IMR-90 (cell line): Measurements from ENCODE around the gene RPS15. TPM values are rescaled to one million over a fixed set of nuclear protein-coding genes. Genes with fewer than 3 reads are reported as not detected.

ENCODE experiments used
- ATAC-seq: fragments of 200-7000 bp; cut with Tn5 transposase; 2 replicates; pipeline ENCODE4 v1.9.1; 2020; ENCODE audit warnings: low read depth, mild to moderate bottlenecking, moderate library complexity
- Bru-seq: library from RNA; stranded (reverse); fragments of 400-500 nt; gene quantifications from one replicate; lab custom pipeline; 2021; lab: Mats Ljungman, UMichigan
- BruChase-seq, 2 experiments: library from RNA; stranded (reverse); fragments of 400-500 nt; gene quantifications; one replicate each; lab custom pipeline; 2021; lab: Mats Ljungman, UMichigan
- BruUV-seq: library from RNA; stranded (reverse); fragments of 400-500 nt; replicated peaks from 2 replicates; lab custom pipeline; 2021; lab: Mats Ljungman, UMichigan
- CTCF ChIA-PET: fragments of 300-600 bp; formaldehyde crosslinking; extraction: SDS; loops from one replicate; lab custom pipeline; 2021; ENCODE audit warnings: antibody characterized with exemption; lab: Yijun Ruan, JAX
- POLR2A ChIA-PET: fragments of 300-600 bp; sonication (Branson Sonifier 250); formaldehyde crosslinking; loops from one replicate; lab custom pipeline; 2022; ENCODE audit warnings: antibody characterized with exemption; ENCODE audit not compliant: unreplicated experiment; lab: Charles Lee
- DNase-seq: peaks from one replicate; pipeline ENCODE4 v3.0.0; 2013
- H2AFZ ChIP-seq: replicated peaks from 2 replicates; pipeline ENCODE3; 2013; ENCODE audit warnings: low read length, mild to moderate bottlenecking; ENCODE audit not compliant: poor library complexity
- H2AK5ac ChIP-seq: 2 replicates; pipeline ENCODE4 v1.6.1; 2013; ENCODE audit warnings: low read depth, low read length, inconsistent platforms
- H2AK9ac ChIP-seq: replicated peaks from 2 replicates; pipeline ENCODE3; 2013; ENCODE audit warnings: mild to moderate bottlenecking, low read depth, low read length, moderate library complexity; ENCODE audit not compliant: poor library complexity
- H2BK120ac ChIP-seq: 2 replicates; pipeline ENCODE4 v1.6.1; 2013; ENCODE audit warnings: low read depth, low read length, inconsistent platforms
- H2BK15ac ChIP-seq: 3 replicates; pipeline ENCODE4 v1.6.1; 2013; ENCODE audit warnings: low read depth, low read length, inconsistent platforms
- H2BK20ac ChIP-seq: 2 replicates; pipeline ENCODE4 v1.6.1; 2013; ENCODE audit warnings: low read depth, mild to moderate bottlenecking, inconsistent platforms, low read length, moderate library complexity
- H2BK5ac ChIP-seq: 2 replicates; pipeline ENCODE4 v1.6.1; 2013; ENCODE audit warnings: mild to moderate bottlenecking, low read depth, low read length, inconsistent platforms; ENCODE audit not compliant: poor library complexity, severe bottlenecking
- H3K14ac ChIP-seq: replicated peaks from 2 replicates; pipeline ENCODE4 v1.6.1; 2013; ENCODE audit warnings: low read depth, low read length, inconsistent platforms
- H3K18ac ChIP-seq: 2 replicates; pipeline ENCODE4 v1.6.1; 2013; ENCODE audit warnings: low read depth, low read length, control low read depth
- H3K23ac ChIP-seq: 2 replicates; pipeline ENCODE4 v1.6.1; 2013; ENCODE audit warnings: low read depth, low read length, inconsistent platforms
- H3K27ac ChIP-seq: 2 replicates; pipeline ENCODE4 v1.5.1; 2013; ENCODE audit warnings: mild to moderate bottlenecking, control low read depth, low read length; ENCODE audit not compliant: insufficient read depth
- H3K27me3 ChIP-seq: 2 replicates; pipeline ENCODE4 v1.6.1; 2013; ENCODE audit warnings: low read length; ENCODE audit not compliant: control insufficient read depth, insufficient read depth
- H3K36me3 ChIP-seq: 2 replicates; pipeline ENCODE4 v1.6.1; 2013; ENCODE audit warnings: low read length, mixed read lengths; ENCODE audit not compliant: control insufficient read depth, insufficient read depth
- H3K4ac ChIP-seq: 2 replicates; pipeline ENCODE4 v1.6.1; 2013; ENCODE audit warnings: low read depth, low read length, inconsistent platforms
- H3K4me1 ChIP-seq: 2 replicates; pipeline ENCODE4 v1.6.1; 2013; ENCODE audit warnings: low read length, mixed read lengths; ENCODE audit not compliant: control insufficient read depth, insufficient read depth
- H3K4me2 ChIP-seq: 2 replicates; pipeline ENCODE4 v1.6.1; 2013; ENCODE audit warnings: low read depth, mild to moderate bottlenecking, control low read depth, low read length, moderate library complexity
- H3K4me3 ChIP-seq: 2 replicates; pipeline ENCODE4 v1.5.1; 2013; ENCODE audit warnings: low read depth, mild to moderate bottlenecking, control low read depth, low read length, moderate library complexity; ENCODE audit not compliant: insufficient read depth
- H3K56ac ChIP-seq: 2 replicates; pipeline ENCODE4 v1.6.1; 2013; ENCODE audit warnings: low read length, inconsistent platforms; ENCODE audit not compliant: insufficient read depth; ENCODE audit errors: extremely low read depth
- H3K79me1 ChIP-seq, 2 experiments: 2 replicates each; pipeline ENCODE4 v1.6.1; 2013; ENCODE audit warnings: low read length in 2 of 2, inconsistent platforms in 1 of 2, low read depth in 1 of 2
- H3K9ac ChIP-seq: 2 replicates; pipeline ENCODE4 v1.6.1; 2013; ENCODE audit warnings: low read depth, low read length, control low read depth
- H3K9me1 ChIP-seq: 2 replicates; pipeline ENCODE4 v1.6.1; 2013; ENCODE audit warnings: low read length, inconsistent platforms; ENCODE audit not compliant: insufficient read depth
- H3K9me3 ChIP-seq: 2 replicates; pipeline ENCODE4 v1.6.1; 2013; ENCODE audit warnings: low read length; ENCODE audit not compliant: control insufficient read depth, insufficient read depth
- H4K20me1 ChIP-seq: 2 replicates; pipeline ENCODE4 v1.6.1; 2013; ENCODE audit warnings: low read length, inconsistent platforms; ENCODE audit not compliant: insufficient read depth
- H4K5ac ChIP-seq: 2 replicates; pipeline ENCODE4 v1.6.1; 2013; ENCODE audit warnings: mild to moderate bottlenecking, low read depth, low read length, control low read depth
- H4K8ac ChIP-seq, 2 experiments: 2 replicates each; pipeline ENCODE4 v1.6.1; 2013; ENCODE audit warnings: low read depth in 2 of 2, low read length in 2 of 2, control low read depth in 1 of 2, inconsistent platforms in 1 of 2
- H4K91ac ChIP-seq: 2 replicates; pipeline ENCODE4 v1.6.1; 2013; ENCODE audit warnings: low read depth, low read length, inconsistent platforms; ENCODE audit not compliant: insufficient read depth
- BHLHE40 ChIP-seq: fragments of 150-350 bp; IDR thresholded peaks from 2 replicates; pipeline ENCODE4 v1.6.1; 2016; ENCODE audit warnings: mild to moderate bottlenecking, low read depth, low read length
- CEBPB ChIP-seq: IDR thresholded peaks from 2 replicates; pipeline ENCODE4 v1.6.1; 2012; ENCODE audit warnings: low read depth, low read length, improper control_type of control experiment
- CTCF ChIP-seq: conservative IDR thresholded peaks from 2 replicates; pipeline ENCODE4 v1.5.1; 2012; ENCODE audit warnings: mild to moderate bottlenecking, low read depth, low read length, improper control_type of control experiment
- ELK1 ChIP-seq: fragments of 150-350 bp; IDR thresholded peaks from 2 replicates; pipeline ENCODE4 v1.6.1; 2016; ENCODE audit warnings: low read depth, mild to moderate bottlenecking, low read length, moderate library complexity, borderline replicate concordance
- MAFK ChIP-seq: IDR thresholded peaks from 2 replicates; pipeline ENCODE4 v1.6.1; 2012; ENCODE audit warnings: low read depth, low read length, improper control_type of control experiment
- MXI1 ChIP-seq: IDR thresholded peaks from 2 replicates; pipeline ENCODE4 v1.6.1; 2012; ENCODE audit warnings: low read depth, mild to moderate bottlenecking, low read length, moderate library complexity, borderline replicate concordance
- NFE2L2 ChIP-seq: fragments of 150-350 bp; IDR thresholded peaks from 2 replicates; pipeline ENCODE4 v1.6.1; 2016; ENCODE audit warnings: low read depth, mild to moderate bottlenecking, low read length
- POLR2A ChIP-seq: IDR thresholded peaks from 2 replicates; pipeline ENCODE4 v1.6.1; 2012; ENCODE audit warnings: mild to moderate bottlenecking, low read depth, low read length
- RAD21 ChIP-seq: IDR thresholded peaks from 2 replicates; pipeline ENCODE4 v1.6.1; 2012; ENCODE audit warnings: low read length, improper control_type of control experiment
- RCOR1 ChIP-seq: IDR thresholded peaks from 2 replicates; pipeline ENCODE4 v1.6.1; 2012; ENCODE audit warnings: mild to moderate bottlenecking, low read length, improper control_type of control experiment; ENCODE audit not compliant: insufficient replicate concordance
- RFX5 ChIP-seq: IDR thresholded peaks from 2 replicates; pipeline ENCODE4 v1.8.0; 2012; ENCODE audit warnings: low read depth, mild to moderate bottlenecking, low read length, moderate library complexity
- SMC3 ChIP-seq: fragments of 150-350 bp; IDR thresholded peaks from 2 replicates; pipeline ENCODE4 v1.6.1; 2016; ENCODE audit warnings: low read depth, mild to moderate bottlenecking, antibody characterized with exemption, low read length, moderate library complexity
- WGBS, 2 experiments: methylation state at CpG; one replicate each; pipeline versions ENCODE4 v1.1.5 to v1.1.7; 2013; ENCODE audit warnings: missing lambda C conversion rate in 2 of 2; ENCODE audit not compliant: insufficient read length in 1 of 2; ENCODE audit errors: extremely low coverage in 2 of 2; 5-methylcytosine and 5-hydroxymethylcytosine counted together
- dilution Hi-C: fragments of 300-500 bp; cut with HindIII; formaldehyde crosslinking; loops from one replicate; pipeline ENCODE4 v1.14.3; 2018; ENCODE audit warnings: low sequenced_read_pairs; ENCODE audit not compliant: unreplicated experiment
- in situ Hi-C: fragments of 300-500 bp; cut with MboI; formaldehyde crosslinking; loops from 3 replicates; pipeline ENCODE4 v1.14.3; 2019; ENCODE audit warnings: low sequenced_read_pairs, inconsistent platforms, mixed read lengths
- intact Hi-C: fragments of 100-400 bp; cut with micrococcal nuclease; formaldehyde crosslinking; loops from 2 replicates; pipeline ENCODE4 v1.10.0; 2022
- long read RNA-seq: library from polyadenylated mRNA; unstranded; transcript quantifications from one replicate; pipeline ENCODE4 v2.0.0, GENCODE V29; 2021; ENCODE audit not compliant: unreplicated experiment
- polyA plus RNA-seq, 3 experiments: library from polyadenylated mRNA; depleted of rRNA; stranded (reverse); fragments of >200 nt; gene quantifications; 2 replicates each; pipeline ENCODE4 v1.2.3, GENCODE V29; 2012; ENCODE audit warnings: low replicate concordance in 1 of 3
- total RNA-seq: library from RNA; depleted of rRNA; stranded (reverse); fragments of >200 nt; gene quantifications from 2 replicates; pipeline ENCODE4 v1.2.3, GENCODE V29; 2012; rRNA removed

The RPS15 gene
- total RNA-seq (834 and 1,179 TPM in 2 replicates), polyA plus RNA-seq (2012; rRNA removed) (1,855 and 2,269 TPM in 2 replicates), Bru-seq, nascent RNA (percentile 100 among the genes with signal in this experiment), BruChase-seq, experiment 1, labeled RNA remaining after a 6-hour chase (percentile 100 among the genes with signal in this experiment), BruChase-seq, experiment 2, labeled RNA remaining after a 2-hour chase (percentile 100 among the genes with signal in this experiment)
- polyA plus RNA-seq (2012; cell fraction: cytosol; rRNA removed), result 15,264 and 18,725 TPM in 2 replicates
- 1,510 and 3,480 TPM in 2 replicates for polyA plus RNA-seq (2012; cell fraction: nucleus; rRNA removed; ENCODE audit: low replicate concordance)
- long read RNA-seq, transcript RPS15-201 (4 exons, 534 nt), result minor isoform, 5 of 497 reads
- long read RNA-seq, transcript RPS15-210 (3 exons, 873 nt), result minor isoform, 41 of 497 reads
- long read RNA-seq, transcript RPS15-209 (4 exons, 510 nt), result major isoform, 406 of 497 reads
- long read RNA-seq, partial matches to known transcripts, result 20 of 497 reads
- long read RNA-seq, other reads (novel, unspliced or antisense), result 17 of 497 reads

- peak within 1 kb of the TSS; percentile 61 for H3K56ac ChIP-seq
- peak within 1 kb of the TSS; percentile 91 for H3K4me2 ChIP-seq
- H3K9ac ChIP-seq, result peak within 1 kb of the TSS; percentile 80
- in situ Hi-C loops (no loop called here), dilution Hi-C loops (no loop called here), intact Hi-C loops (no loop called here)
- H4K91ac ChIP-seq, result peak within 1 kb of the TSS; percentile 55
- CTCF ChIA-PET, result no interaction called here
- peak within 1 kb of the TSS; percentile 95 for H3K23ac ChIP-seq
- peak within 1 kb of the TSS; percentile 84 for H3K4me3 ChIP-seq
- peak within 1 kb of the TSS; percentile 98 for H2BK5ac ChIP-seq
- 2% methylated on average over 76 of the region's 100 CpGs; no CpG with 5 or more reads in 1 of the 2 experiments for WGBS, 2 experiments
- H3K27me3 ChIP-seq, result no peaks in the 10 kb centered on the region
- no peaks in the 10 kb centered on the region; the same call in 1 of the 2 replicates for H3K9me1 ChIP-seq
- H2BK15ac ChIP-seq, result no peak within 1 kb of the TSS
- H3K4me1 ChIP-seq, result peaks cover 6% of the 10 kb centered on the region
- H3K27ac ChIP-seq, result peak within 1 kb of the TSS; percentile 94
- H3K79me1 ChIP-seq, result peaks cover 24 to 38% of the 10 kb centered on the region in 2 experiments
- BruUV-seq, result TSS peak; percentile 67
- H4K5ac ChIP-seq, result peak within 1 kb of the TSS; percentile 87
- H2AK5ac ChIP-seq, result peak within 1 kb of the TSS; percentile 81
- DNase-seq, result peak; percentile 94
- no peak within 1 kb of the TSS for H2BK120ac ChIP-seq
- peak within 1 kb of the TSS; percentile 48 to 89; a peak in 3 of 4 replicates for H4K8ac ChIP-seq
- peak within 1 kb of the TSS; percentile 93 for H2AFZ ChIP-seq
- no peak within 1 kb of the TSS for H2BK20ac ChIP-seq
- POLR2A ChIA-PET, result interaction anchor here (0.6 kb wide), 1 partner anchor 141 kb away, joined by 9 read pairs; no protein-coding TSS in a partner anchor
- peaks cover 49% of the 10 kb centered on the region for H4K20me1 ChIP-seq
- H3K36me3 ChIP-seq, result peaks cover 52% of the 10 kb centered on the region
- peak within 1 kb of the TSS; percentile 99 for H2AK9ac ChIP-seq
- no peaks in the 10 kb centered on the region for H3K9me3 ChIP-seq
- peak within 1 kb of the TSS; percentile 96 for H3K14ac ChIP-seq
- H3K4ac ChIP-seq, result peak within 1 kb of the TSS; percentile 72
- H3K18ac ChIP-seq, result no peak within 1 kb of the TSS; the same call in 1 of the 2 replicates
- peak; percentile 93 for ATAC-seq
- TF ChIP-seq CEBPB (no peak), RAD21 (peak; percentile 41), NFE2L2 (peak; percentile 3; the same call in 1 of the 2 replicates), ELK1 (no peak), RFX5 (no peak), SMC3 (peak; percentile 48), RCOR1 (no peak), MXI1 (peak; percentile 71; the same call in 1 of the 2 replicates), BHLHE40 (peak; percentile 46; the same call in 1 of the 2 replicates), MAFK (no peak), POLR2A (peak; percentile 98), CTCF (peak; percentile 97)
Observed at GRCh38 chr19:1438035-1438932, at the start of gene RPS15. Gene RPS15 (plus strand): TSS chr19:1438396. CDS start chr19:1438426, 30 bp downstream.
